HL-60 (cell line): ENCODE data around the gene EPB42.

Experiments used
- DNase-seq, 2 experiments: peaks; one replicate each; pipeline ENCODE4 v3.0.0-alpha.2; 2010 to 2020; ENCODE audit warnings: low read depth in 1 of 2, low spot score in 1 of 2
- H3K27ac ChIP-seq: fragments of 250-450 bp; sonication (Bioruptor Pico); replicated peaks from 2 replicates; pipeline ENCODE4 v1.5.1; 2020; ENCODE audit warnings: mild to moderate bottlenecking, moderate library complexity
- H3K27me3 ChIP-seq: fragments of 250-450 bp; sonication (Bioruptor Pico); 2 replicates; pipeline ENCODE4 v1.5.1; 2021; ENCODE audit warnings: mild to moderate bottlenecking, moderate library complexity; ENCODE audit not compliant: insufficient read depth, poor library complexity, severe bottlenecking
- H3K4me3 ChIP-seq: replicated peaks from 2 replicates; pipeline ENCODE4 v1.5.1; 2011; ENCODE audit warnings: mild to moderate bottlenecking, control low read depth, low read length; ENCODE audit not compliant: insufficient read depth
- GABPA ChIP-seq: IDR thresholded peaks from 2 replicates; pipeline ENCODE4 v1.6.1; 2012; ENCODE audit warnings: low read depth
- POLR2AphosphoS5 ChIP-seq: IDR thresholded peaks from 2 replicates; pipeline ENCODE4 v1.6.1; 2012; ENCODE audit warnings: low read depth
- REST ChIP-seq: IDR thresholded peaks from 2 replicates; pipeline ENCODE4 v1.6.1; 2012; ENCODE audit warnings: low read depth; ENCODE audit not compliant: insufficient replicate concordance
- SPI1 ChIP-seq: IDR thresholded peaks from 2 replicates; pipeline ENCODE4 v1.6.1; 2012; ENCODE audit warnings: low read depth, mild to moderate bottlenecking, borderline replicate concordance
- TF ChIP-seq, protein P1 (sequence below): IDR thresholded peaks from one replicate; pipeline ENCODE4 v1.5.1; 2011; ENCODE audit warnings: low read length, control low read depth, inconsistent platforms; ENCODE audit not compliant: insufficient read depth

Gene EPB42

DNA sequence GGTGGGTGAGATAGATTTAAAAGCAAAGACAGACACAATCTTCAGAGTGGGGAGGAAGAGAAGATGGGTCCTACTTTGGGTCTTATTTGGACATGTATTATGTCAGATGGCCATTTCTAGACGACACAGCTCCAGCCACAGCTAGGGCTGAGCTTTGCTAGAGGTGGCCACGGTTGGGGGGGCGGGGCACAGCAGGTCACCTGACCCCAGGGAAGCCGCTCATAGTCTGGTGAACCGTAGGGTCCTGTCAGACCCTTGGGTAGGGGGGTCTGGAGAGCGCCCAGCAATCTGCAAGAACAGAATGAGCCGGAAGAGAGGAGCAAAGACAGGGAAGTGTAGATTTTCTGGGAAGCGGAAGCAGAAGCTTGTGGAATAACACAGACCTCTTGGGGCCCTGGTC is 6.6 kb downstream of the EPB42 start:
- TF ChIP-seq SPI1 (no peak), REST (no peak), POLR2AphosphoS5 (no peak), GABPA (no peak)
- TF ChIP-seq, protein P1, sequence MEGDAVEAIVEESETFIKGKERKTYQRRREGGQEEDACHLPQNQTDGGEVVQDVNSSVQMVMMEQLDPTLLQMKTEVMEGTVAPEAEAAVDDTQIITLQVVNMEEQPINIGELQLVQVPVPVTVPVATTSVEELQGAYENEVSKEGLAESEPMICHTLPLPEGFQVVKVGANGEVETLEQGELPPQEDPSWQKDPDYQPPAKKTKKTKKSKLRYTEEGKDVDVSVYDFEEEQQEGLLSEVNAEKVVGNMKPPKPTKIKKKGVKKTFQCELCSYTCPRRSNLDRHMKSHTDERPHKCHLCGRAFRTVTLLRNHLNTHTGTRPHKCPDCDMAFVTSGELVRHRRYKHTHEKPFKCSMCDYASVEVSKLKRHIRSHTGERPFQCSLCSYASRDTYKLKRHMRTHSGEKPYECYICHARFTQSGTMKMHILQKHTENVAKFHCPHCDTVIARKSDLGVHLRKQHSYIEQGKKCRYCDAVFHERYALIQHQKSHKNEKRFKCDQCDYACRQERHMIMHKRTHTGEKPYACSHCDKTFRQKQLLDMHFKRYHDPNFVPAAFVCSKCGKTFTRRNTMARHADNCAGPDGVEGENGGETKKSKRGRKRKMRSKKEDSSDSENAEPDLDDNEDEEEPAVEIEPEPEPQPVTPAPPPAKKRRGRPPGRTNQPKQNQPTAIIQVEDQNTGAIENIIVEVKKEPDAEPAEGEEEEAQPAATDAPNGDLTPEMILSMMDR: no peak

GRCh38 chr15:43213466-43213865 is 7.4 kb downstream of the EPB42 start:
- H3K4me3 ChIP-seq: no peak overlapping the region
- no peak overlapping the region for H3K27ac ChIP-seq
- H3K27me3 ChIP-seq: peaks cover 2% of the 10 kb centered on the region
- no peak for DNase-seq
- no peak for TF ChIP-seq SPI1
- TF ChIP-seq, protein P1: no peak
- TF ChIP-seq POLR2AphosphoS5: no peak
- no peak for TF ChIP-seq GABPA
- no peak for TF ChIP-seq REST

More for the DNA sequence above, 6.6 kb downstream of the EPB42 start:
- Histone ChIP-seq H3K27me3 (no peaks in the 10 kb centered on the region), H3K27ac (no peak overlapping the region), H3K4me3 (no peak overlapping the region)
- DNase-seq: no peak

DNA sequence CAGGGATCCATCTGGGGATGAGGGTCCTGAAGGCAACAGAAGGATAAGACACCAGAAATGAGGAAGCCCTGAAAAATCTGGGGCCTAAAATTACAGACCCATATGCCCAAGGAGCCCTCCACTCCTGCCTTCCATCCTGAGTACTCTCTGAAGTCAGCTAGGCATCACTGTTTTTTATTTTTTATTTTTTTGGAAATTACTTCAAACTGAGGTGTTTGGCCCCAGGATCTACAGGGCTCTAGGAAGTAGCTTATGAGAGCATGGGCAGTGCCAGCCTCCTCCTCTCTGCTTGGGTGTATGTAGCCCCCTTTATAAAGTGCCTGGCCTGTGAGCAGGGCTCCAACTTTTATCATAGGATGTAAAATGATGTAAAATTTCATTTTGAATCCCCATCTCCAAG is 7.9 kb downstream of the EPB42 start:
- DNase-seq: no peak
- H3K4me3 ChIP-seq: no peak overlapping the region
- TF ChIP-seq GABPA (no peak), REST (no peak), SPI1 (no peak; the same call in 1 of the 2 replicates), POLR2AphosphoS5 (no peak)
- TF ChIP-seq, protein P1: no peak
- no peak overlapping the region for H3K27ac ChIP-seq
- peaks cover 2% of the 10 kb centered on the region for H3K27me3 ChIP-seq
